PC-9 (cell line): ENCODE data around the gene MME. TPM values are rescaled to one million over a fixed set of nuclear protein-coding genes. Genes with fewer than 3 reads are reported as not detected.

Source experiments
- BruUV-seq: library from RNA; stranded (reverse); fragments of 400-500 nt; replicated peaks from 2 replicates; lab custom pipeline; 2021; lab: Mats Ljungman, UMichigan
- CTCF ChIA-PET: fragments of 300-600 bp; sonication (Branson Sonifier 250); formaldehyde crosslinking; loops from one replicate; lab custom pipeline; 2022; ENCODE audit warnings: antibody characterized with exemption; lab: Charles Lee
- POLR2A ChIA-PET: fragments of 300-600 bp; sonication (Branson Sonifier 250); formaldehyde crosslinking; loops from one replicate; lab custom pipeline; 2022; ENCODE audit warnings: antibody characterized with exemption; ENCODE audit not compliant: unreplicated experiment; lab: Charles Lee
- DNase-seq, 2 experiments: peaks; one replicate each; pipeline versions ENCODE4 v3.0.0 to v3.0.0-alpha.2; 2015 to 2022; ENCODE audit warnings: mixed read lengths in 1 of 2
- H2AFZ ChIP-seq: fragments of 200-600 bp; sonication (generic); 2 replicates; pipeline ENCODE4 v1.8.1; 2017; ENCODE audit warnings: antibody characterized with exemption
- H3F3A ChIP-seq: fragments of 200-600 bp; sonication (generic); 2 replicates; pipeline ENCODE4 v1.8.1; 2017; ENCODE audit warnings: antibody characterized with exemption, mild to moderate bottlenecking, low read depth; ENCODE audit not compliant: insufficient read depth
- H3K27ac ChIP-seq: fragments of 200-600 bp; sonication (generic); 2 replicates; pipeline ENCODE4 v1.6.1; 2016; ENCODE audit warnings: mixed run types
- H3K27me3 ChIP-seq: fragments of 200-600 bp; sonication (generic); 2 replicates; pipeline ENCODE4 v1.6.1; 2016; ENCODE audit warnings: low read depth, mixed run types; ENCODE audit not compliant: insufficient read depth
- H3K36me3 ChIP-seq: fragments of 200-600 bp; sonication (generic); 2 replicates; pipeline ENCODE4 v1.6.1; 2016; ENCODE audit warnings: low read depth, mixed run types
- H3K4me1 ChIP-seq: fragments of 200-600 bp; sonication (generic); replicated peaks from 2 replicates; pipeline ENCODE4 v1.6.1; 2016; ENCODE audit warnings: mixed run types; ENCODE audit not compliant: insufficient read depth
- H3K4me2 ChIP-seq: fragments of 200-600 bp; sonication (generic); 2 replicates; pipeline ENCODE4 v1.6.1; 2017; ENCODE audit warnings: mixed run types
- H3K4me3 ChIP-seq: fragments of 200-600 bp; sonication (generic); 2 replicates; pipeline ENCODE4 v1.6.1; 2016; ENCODE audit warnings: mixed run types
- H3K79me2 ChIP-seq: fragments of 200-600 bp; sonication (generic); 2 replicates; pipeline ENCODE4 v1.6.1; 2017; ENCODE audit warnings: low read depth, mixed run types
- H3K9me2 ChIP-seq: fragments of 200-600 bp; sonication (generic); 2 replicates; pipeline ENCODE4 v1.8.1; 2017; ENCODE audit warnings: mild to moderate bottlenecking; ENCODE audit not compliant: insufficient read depth
- H3K9me3 ChIP-seq: fragments of 200-600 bp; sonication (generic); 2 replicates; pipeline ENCODE4 v1.8.1; 2016; ENCODE audit warnings: low read depth; ENCODE audit not compliant: insufficient read depth
- H4K20me1 ChIP-seq: fragments of 200-600 bp; sonication (generic); 2 replicates; pipeline ENCODE4 v1.8.1; 2017; ENCODE audit not compliant: insufficient read depth
- CTCF ChIP-seq: fragments of 200-600 bp; sonication (generic); conservative IDR thresholded peaks from 2 replicates; pipeline ENCODE4 v1.6.1; 2017; ENCODE audit warnings: mixed run types, antibody characterized with exemption, mild to moderate bottlenecking, moderate library complexity
- EZH2 ChIP-seq: fragments of 200-600 bp; sonication (generic); IDR thresholded peaks from 2 replicates; pipeline ENCODE4 v1.8.0; 2017; ENCODE audit warnings: antibody characterized with exemption, low read depth
- intact Hi-C: fragments of 100-400 bp; cut with micrococcal nuclease; formaldehyde crosslinking; loops from one replicate; pipeline ENCODE4 v1.10.0; 2022; ENCODE audit not compliant: unreplicated experiment
- total RNA-seq: library from RNA; stranded (reverse); gene quantifications from 2 replicates; pipeline ENCODE4 v1.2.3, GENCODE V29; 2021

MME gene
- total RNA-seq, 1 experiment from 2014 or later: 2.1 TPM

- no peak for DNase-seq
- no peaks in the 10 kb centered on the region for H3F3A ChIP-seq
- H3K36me3 ChIP-seq: no peaks in the 10 kb centered on the region
- ChIA-PET POLR2A (interaction anchor here (0.6 kb wide), 1 partner anchor 1384 kb away, joined by 5 read pairs; no protein-coding TSS in a partner anchor), CTCF (no interaction called here)
- intact Hi-C loops: no loop called here
- H3K4me2 ChIP-seq: no peak overlapping the region
- TF ChIP-seq CTCF: no peak
- no peak for TF ChIP-seq EZH2
- H3K9me2 ChIP-seq: peaks cover 2% of the 10 kb centered on the region; the same call in 1 of the 2 replicates
- no peak overlapping the region for H3K27ac ChIP-seq
- H4K20me1 ChIP-seq: no peaks in the 10 kb centered on the region
- H3K79me2 ChIP-seq: no peaks in the 10 kb centered on the region
- H3K4me1 ChIP-seq: no peaks in the 10 kb centered on the region
- H2AFZ ChIP-seq: no peak overlapping the region
- no TSS peak for BruUV-seq
- H3K27me3 ChIP-seq: no peaks in the 10 kb centered on the region
- no peak overlapping the region for H3K4me3 ChIP-seq
- H3K9me3 ChIP-seq: no peaks in the 10 kb centered on the region
Observed at GRCh38 chr3:155225417-155225816, 145.3 kb downstream of the MME start.

GRCh38 chr3:155227141-155227540 lies 147.0 kb downstream of the MME start:
- no peak for TF ChIP-seq CTCF
- TF ChIP-seq EZH2: no peak
- Histone ChIP-seq H3K4me1 (peaks cover 4% of the 10 kb centered on the region), H3K4me3 (no peak overlapping the region), H3K9me2 (peaks cover 5% of the 10 kb centered on the region; the same call in 1 of the 2 replicates), H3K9me3 (no peaks in the 10 kb centered on the region), H4K20me1 (no peaks in the 10 kb centered on the region), H3K79me2 (no peaks in the 10 kb centered on the region), H3K36me3 (no peaks in the 10 kb centered on the region), H3K4me2 (no peak overlapping the region), H2AFZ (no peak overlapping the region), H3K27me3 (no peaks in the 10 kb centered on the region), H3K27ac (no peak overlapping the region), H3F3A (peaks cover 2% of the 10 kb centered on the region; the same call in 1 of the 2 replicates)
- intact Hi-C loops: no loop called here
- ChIA-PET POLR2A (no interaction called here), CTCF (no interaction called here)
- no peak for DNase-seq
- no TSS peak for BruUV-seq

- BruUV-seq: no TSS peak
- Histone ChIP-seq H4K20me1 (no peaks in the 10 kb centered on the region), H3K36me3 (no peaks in the 10 kb centered on the region), H3K9me3 (no peaks in the 10 kb centered on the region), H3K4me2 (no peak overlapping the region), H3K79me2 (no peaks in the 10 kb centered on the region), H3K27ac (no peak overlapping the region), H3K4me1 (peaks cover 19% of the 10 kb centered on the region), H3K9me2 (peaks cover 5% of the 10 kb centered on the region; the same call in 1 of the 2 replicates), H3F3A (peaks cover 14% of the 10 kb centered on the region), H3K4me3 (no peak overlapping the region), H3K27me3 (no peaks in the 10 kb centered on the region), H2AFZ (no peak overlapping the region)
- TF ChIP-seq CTCF (no peak), EZH2 (no peak)
- DNase-seq: no peak
- intact Hi-C loops: no loop called here
- POLR2A ChIA-PET: no interaction called here
- CTCF ChIA-PET: no interaction called here
Observed at GRCh38 chr3:155228676-155229075, 148.6 kb downstream of the MME start.
